Spleen (tissue), 11 donors: ENCODE data around the gene IL34. TPM values are rescaled to one million over a fixed set of nuclear protein-coding genes. Genes with fewer than 3 reads are reported as not detected.

Source experiments
- DNase-seq: peaks from one replicate; pipeline ENCODE4 v3.0.0-alpha.2; 2020
- H3K27ac ChIP-seq, 8 donors: fragments of 200-600 bp; sonication (generic) in 7 of 8; 1 replicate in 4 of 8; 2 replicates in 4 of 8; pipeline versions ENCODE4 v1.5.0 to v1.8.0; 2016 to 2021; ENCODE audit warnings: inconsistent platforms in 4 of 8, mild to moderate bottlenecking in 4 of 8, moderate library complexity in 1 of 8
- H3K27me3 ChIP-seq, 7 donors: fragments of 200-600 bp; sonication (generic) in 6 of 7; replicated peaks in 1 of 7; 1 replicate in 4 of 7; 2 replicates in 3 of 7; pipeline versions ENCODE4 v1.5.0 to v1.8.0; 2016 to 2021; ENCODE audit warnings: inconsistent platforms in 3 of 7, mild to moderate bottlenecking in 1 of 7
- H3K36me3 ChIP-seq, 6 donors: fragments of 200-600 bp; sonication (generic) in 5 of 6; 1 replicate in 4 of 6; 2 replicates in 2 of 6; pipeline versions ENCODE4 v1.5.0 to v1.8.0; 2016 to 2021; ENCODE audit warnings: inconsistent platforms in 2 of 6
- H3K4me1 ChIP-seq, 6 donors: fragments of 200-600 bp; sonication (generic) in 5 of 6; 1 replicate in 3 of 6; 2 replicates in 3 of 6; pipeline versions ENCODE4 v1.5.0 to v1.8.0; 2016 to 2021; ENCODE audit warnings: inconsistent platforms in 3 of 6
- H3K4me3 ChIP-seq, 8 donors: fragments of 200-600 bp; sonication (generic) in 7 of 8; 1 replicate in 4 of 8; 2 replicates in 4 of 8; pipeline versions ENCODE4 v1.5.0 to v1.8.0; 2016 to 2021; ENCODE audit warnings: inconsistent platforms in 4 of 8, mild to moderate bottlenecking in 4 of 8, moderate library complexity in 2 of 8
- H3K9me3 ChIP-seq, 8 donors: fragments of 200-600 bp; sonication (generic) in 7 of 8; 1 replicate in 4 of 8; 2 replicates in 4 of 8; pipeline versions ENCODE4 v1.5.0 to v1.8.0; 2016 to 2021; ENCODE audit warnings: inconsistent platforms in 4 of 8
- POLR2A ChIP-seq, 3 donors: fragments of 450-650 bp; IDR thresholded peaks; one replicate each; pipeline ENCODE4 v1.5.1; 2017; ENCODE audit warnings: antibody characterized with exemption in 3 of 3, mild to moderate bottlenecking in 1 of 3
- POLR2AphosphoS5 ChIP-seq, 3 donors: sonication (generic); formaldehyde crosslinking; IDR thresholded peaks; one replicate each; pipeline ENCODE4 v1.5.1; 2017; ENCODE audit warnings: antibody characterized with exemption in 3 of 3
- WGBS, 5 donors: extraction: QIAGEN DNeasy Blood & Tissue Kit in 3 of 5; methylation state at CpG; one replicate each; pipeline versions ENCODE4 v1.1.5 to v1.1.7; 2013 to 2018; 5-methylcytosine and 5-hydroxymethylcytosine counted together
- intact Hi-C: fragments of 100-400 bp; cut with DNase I; formaldehyde crosslinking; loops from one replicate; pipeline ENCODE4 v1.15.0; 2023; ENCODE audit warnings: low total_unique reads
- polyA plus RNA-seq, 3 donors: library from polyadenylated mRNA; stranded (reverse); fragments of 200-250 nt; gene quantifications; one replicate each; pipeline ENCODE4 v1.2.1, GENCODE V29; 2013
- total RNA-seq, 7 donors: library from RNA; depleted of rRNA in 3 of 7; stranded (reverse); fragments of >200 nt in 3 of 7; fragmentation: NEBNext Ultra II Directional in 4 of 7; extraction: Animal tissue kit (Norgen Biotek cat#: 25700) in 4 of 7; gene quantifications; one replicate each; pipeline versions ENCODE4 v1.1.0 to v1.2.1, GENCODE V29; 2016 to 2021
- TF ChIP-seq, protein P1 (sequence below), 11 experiments: fragments of 200-600 bp in 7 of 11; fragments of 450-650 bp in 4 of 11; sonication (generic) in 4 of 11; IDR thresholded peaks in 8 of 11; conservative IDR thresholded peaks in 3 of 11; 1 replicate in 7 of 11; 2 replicates in 4 of 11; pipeline versions ENCODE4 v1.4.0 to v1.8.0; 2016 to 2021; ENCODE audit warnings: antibody characterized with exemption in 11 of 11, inconsistent platforms in 4 of 11, mild to moderate bottlenecking in 1 of 11
- donor health status: healthy with polysubstance abuse.
- donor health status: DM: no; HTN: no; CAD: no; lungs with moderate emphysema.
- donor health status: DM: no; HTN: no; CAD: no.
- donor health status: Bipolar disorder and iron deficiency.
- donor health status: healthy.
- donor health status: DM: no; HTN: no; CAD: no.
- donor health status: DM: yes; HTN: yes; CAD: no.

The IL34 gene
- total and polyA plus RNA-seq, 10 donors: 20.3 to 258 (median 128) TPM

DNA sequence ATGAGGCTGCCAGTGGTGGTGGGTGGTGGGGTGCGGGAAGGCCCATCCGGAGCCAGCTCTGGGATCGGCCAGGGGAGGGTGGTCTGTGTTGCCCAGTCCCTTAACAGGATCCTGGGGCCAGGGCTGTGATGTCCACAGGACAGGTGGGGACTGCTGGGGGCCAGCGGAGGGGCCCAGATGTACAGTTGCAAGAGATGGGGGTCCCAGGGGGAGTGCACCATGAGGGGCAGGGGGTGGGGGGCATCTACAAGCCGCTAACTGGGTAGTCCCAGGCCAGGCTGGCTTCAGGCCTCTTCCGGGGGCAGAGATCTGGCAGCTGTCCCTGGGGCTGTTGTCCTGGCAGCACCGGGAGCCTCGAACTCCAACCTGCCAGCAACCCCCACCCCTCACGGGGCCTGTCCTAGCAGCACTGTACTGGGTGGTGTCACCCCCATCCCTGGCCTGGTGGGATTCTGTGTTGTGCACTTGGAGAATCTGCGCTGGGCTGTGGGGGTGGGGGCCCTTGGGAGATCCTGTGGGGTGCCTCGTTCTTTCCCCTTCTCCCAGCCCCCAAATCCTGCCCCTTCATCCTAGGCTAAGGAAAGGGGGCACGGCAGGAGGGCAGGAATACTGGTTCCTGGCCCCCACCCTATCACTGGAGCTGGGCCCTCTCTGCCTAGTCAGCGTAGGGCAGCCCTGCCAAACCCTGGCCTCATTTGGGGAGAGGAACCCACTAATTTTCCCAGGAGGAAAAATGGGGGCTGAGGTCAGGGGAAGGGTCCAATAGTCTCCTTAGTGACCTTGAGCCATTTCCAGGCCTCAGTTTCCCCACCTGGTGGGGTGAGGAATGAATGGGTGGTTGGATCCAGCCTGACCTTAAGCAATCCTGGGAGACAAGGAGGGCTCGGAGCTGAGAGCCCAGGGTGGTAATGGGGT, 38.0 kb downstream of the IL34 start:
- Histone ChIP-seq H3K36me3 (peaks cover 0 to 37% (median 2%) of the 10 kb centered on the region in 6 donors), H3K4me3 (peak overlapping the region; percentile 48 to 76 (median 55)), H3K27ac (peak overlapping the region in 7 of 8 donors; percentile 46 to 88 (median 84)), H3K27me3 (peaks cover 0 to 43% (median 14%) of the 10 kb centered on the region in 7 donors), H3K4me1 (peaks cover 18 to 95% (median 79%) of the 10 kb centered on the region in 6 donors), H3K9me3 (no peaks in the 10 kb centered on the region)
- peak; percentile 73 for DNase-seq
- TF ChIP-seq, protein P1, sequence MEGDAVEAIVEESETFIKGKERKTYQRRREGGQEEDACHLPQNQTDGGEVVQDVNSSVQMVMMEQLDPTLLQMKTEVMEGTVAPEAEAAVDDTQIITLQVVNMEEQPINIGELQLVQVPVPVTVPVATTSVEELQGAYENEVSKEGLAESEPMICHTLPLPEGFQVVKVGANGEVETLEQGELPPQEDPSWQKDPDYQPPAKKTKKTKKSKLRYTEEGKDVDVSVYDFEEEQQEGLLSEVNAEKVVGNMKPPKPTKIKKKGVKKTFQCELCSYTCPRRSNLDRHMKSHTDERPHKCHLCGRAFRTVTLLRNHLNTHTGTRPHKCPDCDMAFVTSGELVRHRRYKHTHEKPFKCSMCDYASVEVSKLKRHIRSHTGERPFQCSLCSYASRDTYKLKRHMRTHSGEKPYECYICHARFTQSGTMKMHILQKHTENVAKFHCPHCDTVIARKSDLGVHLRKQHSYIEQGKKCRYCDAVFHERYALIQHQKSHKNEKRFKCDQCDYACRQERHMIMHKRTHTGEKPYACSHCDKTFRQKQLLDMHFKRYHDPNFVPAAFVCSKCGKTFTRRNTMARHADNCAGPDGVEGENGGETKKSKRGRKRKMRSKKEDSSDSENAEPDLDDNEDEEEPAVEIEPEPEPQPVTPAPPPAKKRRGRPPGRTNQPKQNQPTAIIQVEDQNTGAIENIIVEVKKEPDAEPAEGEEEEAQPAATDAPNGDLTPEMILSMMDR (IDR thresholded peaks at IDR 0.05 in 8 of 11, conservative IDR thresholded peaks at IDR 0.05 in 3 of 11): no peak
- peak in 1 of 3 donors; percentile 22 for TF ChIP-seq POLR2AphosphoS5 (IDR thresholded peaks at IDR 0.05)
- WGBS, 5 donors: 52 to 78% (median 71%) methylated on average over 7 to 14 of the region's 14 CpGs
- intact Hi-C loops: loop anchor here (5.0 kb wide), 1 partner anchor 88 kb away; no protein-coding TSS in a partner anchor

DNA sequence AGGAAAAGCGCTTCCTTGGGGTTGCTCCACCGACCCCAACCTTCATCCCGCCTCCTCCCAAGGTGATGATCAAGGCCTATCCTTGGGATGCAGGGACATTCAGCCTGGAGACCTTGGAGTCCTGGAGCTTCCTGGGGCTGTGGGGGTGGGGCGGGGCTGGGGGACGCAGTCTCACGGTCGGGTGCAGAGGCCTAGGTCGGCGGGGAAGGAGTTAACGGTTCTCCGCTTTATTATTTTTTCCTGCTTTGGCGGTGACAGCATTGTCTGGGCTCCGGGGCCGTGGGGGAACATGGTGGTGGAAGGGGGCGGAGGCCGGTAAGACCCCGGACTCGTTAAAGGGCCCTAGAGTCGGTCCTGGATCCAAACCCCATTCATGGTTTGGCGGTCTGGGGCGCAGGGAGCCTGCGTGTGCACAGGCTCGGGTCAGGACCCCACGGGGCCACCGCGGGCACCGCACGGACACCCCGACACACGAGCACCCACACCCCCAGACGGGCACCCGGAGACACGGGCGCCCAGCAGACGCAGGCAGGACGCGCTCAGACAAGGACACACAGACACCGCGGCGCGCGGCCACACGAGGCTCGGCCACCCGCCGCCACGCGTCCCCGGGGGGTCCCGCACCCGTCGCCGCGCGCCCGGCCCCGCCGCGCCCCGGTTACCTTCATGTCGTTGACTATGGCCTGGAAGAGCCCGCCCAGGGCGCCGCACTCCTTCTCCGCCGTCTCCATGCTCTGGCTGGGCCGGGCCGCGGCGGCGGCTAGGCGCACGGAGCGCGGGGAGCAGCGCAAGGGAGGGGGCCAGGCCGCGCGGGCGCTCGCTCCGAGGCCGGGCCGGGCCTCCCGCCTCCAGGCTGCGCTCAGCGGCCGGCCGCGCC, 38.9 kb downstream of the IL34 start:
- Histone ChIP-seq H3K9me3 (no peaks in the 10 kb centered on the region), H3K27me3 (peaks cover 0 to 43% (median 14%) of the 10 kb centered on the region in 7 donors), H3K4me1 (peaks cover 20 to 96% (median 78%) of the 10 kb centered on the region in 6 donors), H3K4me3 (peak overlapping the region; percentile 48 to 76 (median 55)), H3K36me3 (peaks cover 0 to 37% (median 0%) of the 10 kb centered on the region in 6 donors), H3K27ac (peak overlapping the region in 7 of 8 donors; percentile 46 to 88 (median 84))
- 3 to 4% (median 4%) methylated on average over 36 to 90 of the region's 90 CpGs for WGBS, 5 donors
- intact Hi-C loops: no loop called here
- TF ChIP-seq POLR2A (IDR thresholded peaks at IDR 0.05): no peak
- peak in 2 of 3 donors; percentile 30 to 53 for TF ChIP-seq POLR2AphosphoS5 (IDR thresholded peaks at IDR 0.05)
- TF ChIP-seq, protein P1 (IDR thresholded peaks at IDR 0.05 in 8 of 11, conservative IDR thresholded peaks at IDR 0.05 in 3 of 11): no peak
- peak; percentile 75 for DNase-seq

DNA sequence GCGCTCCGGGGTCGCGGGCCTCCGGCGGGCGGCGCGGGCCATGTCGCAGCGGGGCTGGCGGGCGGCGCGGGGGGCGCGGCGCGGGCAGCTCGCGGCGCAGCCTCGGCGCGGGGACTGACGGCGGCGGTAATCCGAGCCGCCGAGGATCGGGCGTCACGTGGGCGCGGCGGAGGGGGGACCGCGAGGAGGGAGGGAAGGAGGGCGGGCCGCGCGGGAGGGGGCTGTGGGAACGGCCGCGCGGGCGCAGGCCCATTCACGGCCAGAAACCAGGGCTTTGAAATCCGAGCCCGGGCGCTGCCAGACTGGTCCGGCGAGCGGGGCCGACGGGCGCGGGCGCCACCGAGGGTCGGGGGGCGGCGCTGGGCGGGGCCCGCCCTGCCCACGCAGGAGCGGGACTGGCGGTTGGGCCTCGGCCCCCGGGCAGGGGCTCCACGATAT, 39.6 kb downstream of the IL34 start, which contains the start of gene MTSS2:
MTSS2 (minus strand) TSS at position 116 of the 438 bp plus-strand sequence. CDS start 262 bp downstream, outside the sequence.
- Histone ChIP-seq H3K36me3 (peaks cover 0 to 39% (median 0%) of the 10 kb centered on the region in 6 donors), H3K27me3 (peaks cover 0 to 43% (median 14%) of the 10 kb centered on the region in 7 donors), H3K4me1 (peaks cover 19 to 96% (median 78%) of the 10 kb centered on the region in 6 donors), H3K4me3 (peak within 1 kb of the TSS; percentile 48 to 76 (median 55)), H3K27ac (peak within 1 kb of the TSS in 7 of 8 donors; percentile 76 to 90 (median 84)), H3K9me3 (no peaks in the 10 kb centered on the region)
- TF ChIP-seq POLR2AphosphoS5 (IDR thresholded peaks at IDR 0.05) (peak; percentile 33 to 76 (median 76)), POLR2A (IDR thresholded peaks at IDR 0.05) (no peak)
- WGBS, 5 donors: 0 to 1% (median 1%) methylated on average over 24 to 72 of the region's 72 CpGs
- intact Hi-C loops: no loop called here
- DNase-seq: peak; percentile 87
